HG02763 (cell line): ENCODE results near the gene SORCS1.
A peak's percentile ranks its signal among the peaks of the same experiment; 100 is the strongest.

Experiments
- ATAC-seq: cut with Tn5 transposase; IDR thresholded peaks from one replicate; pipeline ENCODE4 v1.9.1; 2021; ENCODE audit warnings: mild to moderate bottlenecking, moderate library complexity; ENCODE audit not compliant: unreplicated experiment

The SORCS1 gene

GRCh38 chr10:106705681-106706100, 458.8 kb downstream of the SORCS1 start:
- peak; percentile 58 for ATAC-seq

- no peak for ATAC-seq
These were observed 468.3 kb downstream of the SORCS1 start for GRCh38 chr10:106696239-106696638.

- ATAC-seq: no peak
These were observed 469.8 kb downstream of the SORCS1 start for GRCh38 chr10:106694696-106695095.

GRCh38 chr10:106682175-106682574, 482.3 kb downstream of the SORCS1 start:
- no peak for ATAC-seq

- no peak for ATAC-seq
These were observed 484.4 kb downstream of the SORCS1 start for GRCh38 chr10:106680061-106680460.

- no peak for ATAC-seq
These were observed 485.2 kb downstream of the SORCS1 start for GRCh38 chr10:106679314-106679713.

- ATAC-seq: no peak
These were observed 491.9 kb downstream of the SORCS1 start for GRCh38 chr10:106672517-106673175.

GRCh38 chr10:106661767-106662140, 502.8 kb downstream of the SORCS1 start:
- no peak for ATAC-seq

- ATAC-seq: no peak
These were observed 503.3 kb downstream of the SORCS1 start for GRCh38 chr10:106661133-106661766.

- no peak for ATAC-seq
These were observed 504.0 kb downstream of the SORCS1 start for GRCh38 chr10:106660550-106660949.

- ATAC-seq: no peak
These were observed 508.9 kb downstream of the SORCS1 start for GRCh38 chr10:106655636-106656035.

- no peak for ATAC-seq
These were observed 509.3 kb downstream of the SORCS1 start for GRCh38 chr10:106655165-106655564.

- no peak for ATAC-seq
These were observed 512.2 kb downstream of the SORCS1 start for GRCh38 chr10:106652279-106652678.

- ATAC-seq: no peak
These were observed 515.7 kb downstream of the SORCS1 start for GRCh38 chr10:106648534-106649481.

GRCh38 chr10:106643473-106643872, 521.0 kb downstream of the SORCS1 start:
- ATAC-seq: no peak

GRCh38 chr10:106637873-106638272, 526.6 kb downstream of the SORCS1 start:
- no peak for ATAC-seq

GRCh38 chr10:106636766-106637491, 527.6 kb downstream of the SORCS1 start:
- no peak for ATAC-seq

GRCh38 chr10:106635947-106636346, 528.6 kb downstream of the SORCS1 start:
- ATAC-seq: no peak

GRCh38 chr10:106631016-106631702, 533.3 kb downstream of the SORCS1 start:
- ATAC-seq: no peak

- ATAC-seq: no peak
These were observed 538.1 kb downstream of the SORCS1 start for GRCh38 chr10:106626371-106626770.
